Measurements from ENCODE around the gene GIPC3.

GIPC3 gene

GRCh38 chr19:3638208-3639193 is 53.2 kb downstream of the GIPC3 start:
- no peak for DNase-seq (ENCODE audit: low read depth)

DNA sequence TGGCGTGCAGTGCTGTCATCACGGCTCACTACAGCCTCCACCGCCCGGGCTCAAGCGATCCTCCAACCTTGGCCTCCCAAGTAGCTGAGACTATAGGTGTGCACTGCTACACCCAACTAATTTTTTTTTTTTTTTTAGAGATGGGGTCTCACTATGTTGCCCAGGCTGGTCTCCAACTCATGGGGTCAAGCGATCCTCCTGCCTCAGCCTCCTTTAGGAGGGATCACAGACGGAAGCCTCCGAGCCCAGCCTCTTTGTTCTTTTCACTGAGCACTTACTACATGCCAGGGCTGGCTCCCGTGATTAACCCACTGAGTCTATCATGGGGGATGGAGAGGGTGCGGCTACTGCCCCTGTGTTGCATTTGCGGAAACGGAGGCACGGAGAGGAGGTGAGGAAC is 54.2 kb downstream of the GIPC3 start:
- no peak for DNase-seq (ENCODE audit: low read depth)

GRCh38 chr19:3641515-3642269 is 56.4 kb downstream of the GIPC3 start:
- no peak for DNase-seq (ENCODE audit: low read depth)

GRCh38 chr19:3642296-3642695 is 57.0 kb downstream of the GIPC3 start:
- no peak for DNase-seq (ENCODE audit: low read depth)
